ENCODE results near the gene MAFB. TPM values are rescaled to one million over a fixed set of nuclear protein-coding genes. Genes with fewer than 3 reads are reported as not detected.

MAFB gene
- polyA plus RNA-seq, 4 donors, result 1.1 to 10.7 (median 7.5) TPM

DNA sequence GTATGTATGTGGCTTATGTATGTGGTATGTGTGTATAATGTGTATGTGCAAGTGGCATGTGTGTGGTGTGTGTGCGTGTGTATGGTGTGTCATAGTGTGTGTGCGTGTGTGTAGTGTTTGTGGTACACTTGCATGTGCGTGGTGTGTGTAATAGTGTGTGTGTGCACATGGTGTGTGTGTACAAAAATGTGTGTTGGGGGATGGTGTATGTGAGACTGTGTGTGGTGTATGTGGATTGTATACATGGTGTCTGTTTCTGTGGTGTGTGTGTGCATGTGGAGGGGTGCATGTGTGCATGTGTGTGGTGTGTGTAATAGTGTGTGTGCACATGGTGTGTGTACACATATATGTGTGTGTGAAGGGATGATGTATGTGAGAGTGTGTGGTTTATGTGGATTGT is 21.5 kb downstream of the MAFB start:
- no peaks in the 10 kb centered on the region for H3K36me3 ChIP-seq (ENCODE audit: control insufficient read depth in 3 of 3, insufficient read depth in 2 of 3, low read depth in 1 of 3, low read length in 3 of 3)
- H3K27me3 ChIP-seq (ENCODE audit: control insufficient read depth in 3 of 3, insufficient read depth in 3 of 3, low read length in 3 of 3), result no peaks in the 10 kb centered on the region
- H3K9me3 ChIP-seq (ENCODE audit: control insufficient read depth in 2 of 2, insufficient read depth in 1 of 2, low read depth in 1 of 2, low read length in 1 of 2), result no peaks in the 10 kb centered on the region
- 93 to 96% (median 95%) methylated on average over 3 of the region's 3 CpGs for WGBS, 3 donors
- H3K4me1 ChIP-seq (ENCODE audit: control insufficient read depth in 3 of 3, insufficient read depth in 2 of 3, low read depth in 1 of 3, low read length in 2 of 3), result peaks cover 0 to 7% (median 2%) of the 10 kb centered on the region in 3 donors
- no peak overlapping the region for H3K4me3 ChIP-seq (ENCODE audit: low read depth in 1 of 3, low read length in 3 of 3)
- FAIRE-seq, result no peak
- no peak overlapping the region for H3K27ac ChIP-seq (ENCODE audit: low read depth in 1 of 3, low read length in 2 of 3)
- DNase-seq, result no peak

DNA sequence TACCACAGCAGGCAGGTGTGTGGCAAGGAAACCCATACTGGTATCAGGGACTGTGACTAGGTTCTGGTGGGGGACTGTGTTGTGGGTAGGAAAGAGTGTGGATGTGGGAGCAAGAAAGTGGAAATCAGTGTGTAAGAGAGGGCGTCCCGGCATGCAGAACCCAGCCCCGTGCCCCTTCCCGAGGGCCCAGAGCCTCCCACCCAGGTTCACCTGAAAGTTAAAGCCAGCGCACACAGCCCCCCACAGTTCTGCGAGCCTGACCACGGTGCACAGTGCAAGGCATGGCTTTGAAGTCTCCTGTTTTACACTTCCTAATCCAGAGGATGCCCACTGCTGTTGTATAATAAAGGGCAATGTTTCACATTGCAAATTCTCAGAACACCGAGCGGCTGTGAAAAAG is 22.7 kb downstream of the MAFB start:
- no peaks in the 10 kb centered on the region for H3K36me3 ChIP-seq (ENCODE audit: control insufficient read depth in 3 of 3, insufficient read depth in 2 of 3, low read depth in 1 of 3, low read length in 3 of 3)
- DNase-seq (no peak), FAIRE-seq (no peak)
- no peak overlapping the region for H3K27ac ChIP-seq (ENCODE audit: low read depth in 1 of 3, low read length in 2 of 3)
- H3K4me1 ChIP-seq (ENCODE audit: control insufficient read depth in 3 of 3, insufficient read depth in 2 of 3, low read depth in 1 of 3, low read length in 2 of 3), result peaks cover 0 to 7% (median 2%) of the 10 kb centered on the region in 3 donors
- no peaks in the 10 kb centered on the region for H3K9me3 ChIP-seq (ENCODE audit: control insufficient read depth in 2 of 2, insufficient read depth in 1 of 2, low read depth in 1 of 2, low read length in 1 of 2)
- H3K4me3 ChIP-seq (ENCODE audit: low read depth in 1 of 3, low read length in 3 of 3), result no peak overlapping the region
- 88 to 90% (median 89%) methylated on average over 9 of the region's 9 CpGs for WGBS, 3 donors
- H3K27me3 ChIP-seq (ENCODE audit: control insufficient read depth in 3 of 3, insufficient read depth in 3 of 3, low read length in 3 of 3), result no peaks in the 10 kb centered on the region

DNA sequence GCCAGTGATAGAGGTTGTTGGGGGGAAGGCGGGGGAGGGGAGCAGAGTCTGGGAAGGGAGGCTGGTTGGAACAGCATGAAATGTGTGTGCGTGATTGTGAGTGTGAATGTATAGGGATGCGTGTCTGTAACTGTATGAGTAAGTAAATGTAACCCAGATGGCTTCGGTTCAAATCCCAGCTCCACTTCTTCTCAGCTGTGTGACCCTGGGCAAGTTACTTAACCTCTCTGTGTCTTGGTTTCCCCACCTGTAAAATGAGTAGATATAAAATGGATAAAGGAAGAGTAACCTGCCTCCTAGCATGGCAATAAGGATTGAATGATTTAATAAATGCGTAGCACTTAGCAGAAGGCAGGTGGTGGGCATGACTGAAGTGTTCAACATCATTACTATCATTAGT is 24.1 kb downstream of the MAFB start:
- Histone ChIP-seq H3K4me1 (ENCODE audit: control insufficient read depth in 3 of 3, insufficient read depth in 2 of 3, low read depth in 1 of 3, low read length in 2 of 3) (peaks cover 0 to 7% (median 2%) of the 10 kb centered on the region in 3 donors), H3K27me3 (ENCODE audit: control insufficient read depth in 3 of 3, insufficient read depth in 3 of 3, low read length in 3 of 3) (no peaks in the 10 kb centered on the region), H3K4me3 (ENCODE audit: low read depth in 1 of 3, low read length in 3 of 3) (no peak overlapping the region), H3K9me3 (ENCODE audit: control insufficient read depth in 2 of 2, insufficient read depth in 1 of 2, low read depth in 1 of 2, low read length in 1 of 2) (no peaks in the 10 kb centered on the region), H3K27ac (ENCODE audit: low read depth in 1 of 3, low read length in 2 of 3) (no peak overlapping the region), H3K36me3 (ENCODE audit: control insufficient read depth in 3 of 3, insufficient read depth in 2 of 3, low read depth in 1 of 3, low read length in 3 of 3) (no peaks in the 10 kb centered on the region)
- no peak for FAIRE-seq
- no peak for DNase-seq
- 92 to 97% (median 94%) methylated on average over 5 of the region's 5 CpGs for WGBS, 3 donors

DNA sequence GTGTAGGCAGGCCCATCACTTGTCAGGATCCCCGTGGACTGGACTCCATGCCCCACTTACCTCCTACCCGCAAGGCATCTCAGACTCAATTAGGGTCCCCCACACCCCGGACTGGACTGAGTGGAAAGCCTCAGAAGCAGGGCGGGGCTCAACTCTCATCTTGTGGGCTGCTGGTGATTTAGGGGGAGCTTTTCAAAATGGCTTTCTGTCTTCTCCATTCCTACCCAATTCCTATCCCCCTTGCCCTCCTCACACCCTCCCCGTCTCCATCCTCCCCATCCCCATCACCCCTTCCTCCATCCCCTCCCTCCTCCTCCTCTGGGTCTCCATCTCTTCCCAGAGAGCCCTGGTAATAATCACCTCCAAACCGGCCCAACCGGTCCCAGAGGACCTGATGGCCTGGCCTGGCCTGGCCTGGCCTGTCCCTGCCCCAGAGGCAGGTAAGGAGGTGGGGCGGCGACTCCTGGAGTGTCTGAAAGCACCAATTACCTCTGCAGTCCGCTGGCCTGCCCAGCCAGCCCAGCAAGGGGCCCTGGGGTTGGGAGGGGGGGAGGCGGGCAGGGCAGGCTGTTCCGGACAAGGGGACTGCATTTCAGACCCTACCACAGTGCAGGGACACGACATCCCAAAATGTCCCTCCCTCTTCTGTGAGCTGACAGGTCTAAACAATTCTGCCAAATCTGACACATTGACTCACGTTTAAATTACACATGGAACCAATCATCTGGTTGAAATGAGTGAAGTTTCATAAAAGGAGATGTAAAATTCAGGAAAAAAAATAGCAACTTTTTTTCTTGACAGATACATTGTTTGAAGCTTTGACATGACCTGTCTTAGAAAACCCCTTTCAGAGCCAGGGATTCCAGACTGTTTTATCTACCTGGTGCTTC is 24.8 kb downstream of the MAFB start:
- WGBS, 3 donors, result 45 to 69% (median 60%) methylated on average over 14 of the region's 14 CpGs

DNA sequence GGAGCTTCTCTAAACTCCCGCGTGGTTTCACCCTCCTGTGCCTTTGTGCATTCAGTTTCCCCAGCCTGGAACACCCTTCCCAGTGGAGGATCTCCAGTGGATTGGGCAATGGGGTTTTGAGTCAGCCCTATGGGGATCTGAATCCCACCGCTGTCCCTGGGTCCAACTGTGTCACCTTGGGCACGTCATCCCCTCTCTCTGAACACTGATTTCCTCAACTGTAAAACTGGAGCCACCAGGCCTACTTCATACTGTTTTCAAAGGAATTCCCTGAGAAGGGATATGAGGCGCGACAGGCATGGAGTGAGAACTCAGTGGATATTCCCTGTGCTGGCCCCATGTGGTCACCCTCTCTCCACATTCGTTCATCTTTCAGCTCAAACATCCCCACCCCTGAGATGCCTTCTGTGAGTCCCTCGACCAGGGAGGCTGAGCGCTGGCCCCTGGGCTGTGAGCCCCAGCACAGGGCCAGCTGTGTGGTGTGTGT is 25.7 kb downstream of the MAFB start:
- Histone ChIP-seq H3K36me3 (ENCODE audit: control insufficient read depth in 3 of 3, insufficient read depth in 2 of 3, low read depth in 1 of 3, low read length in 3 of 3) (no peaks in the 10 kb centered on the region), H3K4me3 (ENCODE audit: low read depth in 1 of 3, low read length in 3 of 3) (no peak overlapping the region), H3K9me3 (ENCODE audit: control insufficient read depth in 2 of 2, insufficient read depth in 1 of 2, low read depth in 1 of 2, low read length in 1 of 2) (no peaks in the 10 kb centered on the region), H3K4me1 (ENCODE audit: control insufficient read depth in 3 of 3, insufficient read depth in 2 of 3, low read depth in 1 of 3, low read length in 2 of 3) (peaks cover 0 to under 1% (median 0%) of the 10 kb centered on the region in 3 donors), H3K27me3 (ENCODE audit: control insufficient read depth in 3 of 3, insufficient read depth in 3 of 3, low read length in 3 of 3) (peaks cover 0 to 2% (median 0%) of the 10 kb centered on the region in 3 donors), H3K27ac (ENCODE audit: low read depth in 1 of 3, low read length in 2 of 3) (no peak overlapping the region)
- 78 to 82% (median 80%) methylated on average over 9 of the region's 9 CpGs for WGBS, 3 donors
- FAIRE-seq (no peak), DNase-seq (no peak)

More for the DNA sequence above, 24.8 kb downstream of the MAFB start:
- Histone ChIP-seq H3K36me3 (ENCODE audit: control insufficient read depth in 3 of 3, insufficient read depth in 2 of 3, low read depth in 1 of 3, low read length in 3 of 3) (no peaks in the 10 kb centered on the region), H3K27me3 (ENCODE audit: control insufficient read depth in 3 of 3, insufficient read depth in 3 of 3, low read length in 3 of 3) (no peaks in the 10 kb centered on the region), H3K9me3 (ENCODE audit: control insufficient read depth in 2 of 2, insufficient read depth in 1 of 2, low read depth in 1 of 2, low read length in 1 of 2) (no peaks in the 10 kb centered on the region), H3K4me1 (ENCODE audit: control insufficient read depth in 3 of 3, insufficient read depth in 2 of 3, low read depth in 1 of 3, low read length in 2 of 3) (peaks cover 0 to 4% (median 2%) of the 10 kb centered on the region in 3 donors), H3K4me3 (ENCODE audit: low read depth in 1 of 3, low read length in 3 of 3) (no peak overlapping the region), H3K27ac (ENCODE audit: low read depth in 1 of 3, low read length in 2 of 3) (no peak overlapping the region)
- no peak for FAIRE-seq
- no peak for DNase-seq

DNA sequence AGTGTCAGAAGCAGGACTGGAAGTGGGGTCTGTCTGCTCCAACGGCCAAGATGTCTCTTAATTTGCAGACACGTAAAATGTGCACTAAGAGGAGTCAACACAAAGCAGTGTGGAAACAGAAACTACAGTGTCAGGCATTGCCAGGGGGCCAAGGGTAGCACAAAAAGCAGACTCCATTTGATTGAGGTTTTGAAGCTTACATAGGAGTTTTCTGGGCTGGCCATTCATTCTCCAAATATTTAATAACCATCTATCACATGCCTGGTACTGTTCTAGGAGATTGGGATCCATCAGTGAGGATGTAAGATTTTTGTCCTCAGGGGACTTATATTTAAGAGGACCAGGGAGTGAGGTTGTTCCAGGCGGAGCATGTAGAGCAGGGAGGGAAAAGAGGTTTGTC is 29.5 kb downstream of the MAFB start:
- Histone ChIP-seq H3K4me1 (ENCODE audit: control insufficient read depth in 3 of 3, insufficient read depth in 2 of 3, low read depth in 1 of 3, low read length in 2 of 3) (no peaks in the 10 kb centered on the region), H3K27ac (ENCODE audit: low read depth in 1 of 3, low read length in 2 of 3) (no peak overlapping the region)
- no peak for FAIRE-seq

DNA sequence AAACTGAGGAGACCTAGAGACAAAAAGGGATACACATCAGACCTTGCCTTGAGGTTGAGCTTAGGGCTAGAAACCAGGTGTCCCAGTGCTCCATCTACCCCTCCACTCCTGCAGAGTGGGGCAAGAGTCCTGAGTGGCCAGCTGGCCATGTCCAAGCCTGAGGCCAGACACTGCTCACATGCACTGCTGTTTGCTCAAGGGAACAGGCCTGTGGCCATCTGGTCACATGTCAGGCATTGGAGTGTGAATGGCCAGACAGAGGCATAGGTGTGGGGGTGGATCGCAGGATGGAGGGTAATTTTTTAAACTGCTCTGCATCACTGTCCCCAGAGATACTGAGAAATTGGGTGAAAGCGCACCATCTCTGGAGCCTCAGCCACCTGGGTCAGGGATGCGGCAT is 30.5 kb downstream of the MAFB start:
- WGBS, 3 donors, result 91 to 100% (median 96%) methylated on average over 3 of the region's 3 CpGs
- Histone ChIP-seq H3K9me3 (ENCODE audit: control insufficient read depth in 2 of 2, insufficient read depth in 1 of 2, low read depth in 1 of 2, low read length in 1 of 2) (no peaks in the 10 kb centered on the region), H3K27ac (ENCODE audit: low read depth in 1 of 3, low read length in 2 of 3) (no peak overlapping the region), H3K27me3 (ENCODE audit: control insufficient read depth in 3 of 3, insufficient read depth in 3 of 3, low read length in 3 of 3) (peaks cover 0 to 2% (median 0%) of the 10 kb centered on the region in 3 donors), H3K4me1 (ENCODE audit: control insufficient read depth in 3 of 3, insufficient read depth in 2 of 3, low read depth in 1 of 3, low read length in 2 of 3) (no peaks in the 10 kb centered on the region), H3K36me3 (ENCODE audit: control insufficient read depth in 3 of 3, insufficient read depth in 2 of 3, low read depth in 1 of 3, low read length in 3 of 3) (no peaks in the 10 kb centered on the region), H3K4me3 (ENCODE audit: low read depth in 1 of 3, low read length in 3 of 3) (no peak overlapping the region)
- DNase-seq, result no peak
- FAIRE-seq, result no peak

More for the DNA sequence above, 29.5 kb downstream of the MAFB start:
- Histone ChIP-seq H3K9me3 (ENCODE audit: control insufficient read depth in 2 of 2, insufficient read depth in 1 of 2, low read depth in 1 of 2, low read length in 1 of 2) (no peaks in the 10 kb centered on the region), H3K4me3 (ENCODE audit: low read depth in 1 of 3, low read length in 3 of 3) (no peak overlapping the region), H3K27me3 (ENCODE audit: control insufficient read depth in 3 of 3, insufficient read depth in 3 of 3, low read length in 3 of 3) (peaks cover 0 to 2% (median 0%) of the 10 kb centered on the region in 3 donors), H3K36me3 (ENCODE audit: control insufficient read depth in 3 of 3, insufficient read depth in 2 of 3, low read depth in 1 of 3, low read length in 3 of 3) (no peaks in the 10 kb centered on the region)
- no peak for DNase-seq
- 66 to 89% (median 88%) methylated on average over 3 of the region's 3 CpGs for WGBS, 3 donors

DNA sequence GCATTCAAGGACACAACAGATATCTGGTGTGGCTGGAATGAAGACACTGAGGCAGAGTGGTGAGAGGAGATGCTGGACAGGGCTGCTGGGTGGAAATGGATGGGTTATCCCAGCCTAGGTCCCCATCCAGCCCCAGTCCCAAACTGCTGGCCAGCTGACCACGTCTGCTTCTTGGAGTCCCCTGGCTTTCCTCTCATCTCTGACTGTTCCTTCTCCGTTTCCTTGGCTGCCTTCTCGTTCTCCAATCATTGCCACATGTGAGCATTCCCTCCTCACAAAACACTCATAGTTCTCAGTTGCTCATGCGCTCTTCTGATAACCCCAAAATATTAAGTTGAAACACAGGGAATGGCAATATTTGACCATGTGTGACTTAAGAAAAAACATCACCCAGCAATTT is 31.5 kb downstream of the MAFB start:
- Histone ChIP-seq H3K36me3 (ENCODE audit: control insufficient read depth in 3 of 3, insufficient read depth in 2 of 3, low read depth in 1 of 3, low read length in 3 of 3) (no peaks in the 10 kb centered on the region), H3K9me3 (ENCODE audit: control insufficient read depth in 2 of 2, insufficient read depth in 1 of 2, low read depth in 1 of 2, low read length in 1 of 2) (no peaks in the 10 kb centered on the region), H3K27ac (ENCODE audit: low read depth in 1 of 3, low read length in 2 of 3) (no peak overlapping the region), H3K27me3 (ENCODE audit: control insufficient read depth in 3 of 3, insufficient read depth in 3 of 3, low read length in 3 of 3) (peaks cover 0 to 2% (median 0%) of the 10 kb centered on the region in 3 donors), H3K4me3 (ENCODE audit: low read depth in 1 of 3, low read length in 3 of 3) (no peak overlapping the region), H3K4me1 (ENCODE audit: control insufficient read depth in 3 of 3, insufficient read depth in 2 of 3, low read depth in 1 of 3, low read length in 2 of 3) (no peaks in the 10 kb centered on the region)
- FAIRE-seq, result no peak
- no peak for DNase-seq
- WGBS, 3 donors, result 74 to 81% (median 79%) methylated on average over 4 of the region's 4 CpGs

Measured in small intestine (tissue), 7 donors.